Spleen (tissue), 11 donors: ENCODE measurements around the gene SIGLEC9. TPM values are rescaled to one million over a fixed set of nuclear protein-coding genes. Genes with fewer than 3 reads are reported as not detected.
A peak's percentile ranks its signal among the peaks of the same experiment; 100 is the strongest.

Experiments
- DNase-seq: peaks from one replicate; pipeline ENCODE4 v3.0.0-alpha.2; 2020
- H3K27ac ChIP-seq, 8 donors: fragments of 200-600 bp; sonication (generic) in 7 of 8; 1 replicate in 4 of 8; 2 replicates in 4 of 8; pipeline versions ENCODE4 v1.5.0 to v1.8.0; 2016 to 2021; ENCODE audit warnings: inconsistent platforms in 4 of 8, mild to moderate bottlenecking in 4 of 8, moderate library complexity in 1 of 8
- H3K27me3 ChIP-seq, 7 donors: fragments of 200-600 bp; sonication (generic) in 6 of 7; replicated peaks in 1 of 7; 1 replicate in 4 of 7; 2 replicates in 3 of 7; pipeline versions ENCODE4 v1.5.0 to v1.8.0; 2016 to 2021; ENCODE audit warnings: inconsistent platforms in 3 of 7, mild to moderate bottlenecking in 1 of 7
- H3K36me3 ChIP-seq, 6 donors: fragments of 200-600 bp; sonication (generic) in 5 of 6; 1 replicate in 4 of 6; 2 replicates in 2 of 6; pipeline versions ENCODE4 v1.5.0 to v1.8.0; 2016 to 2021; ENCODE audit warnings: inconsistent platforms in 2 of 6
- H3K4me1 ChIP-seq, 6 donors: fragments of 200-600 bp; sonication (generic) in 5 of 6; 1 replicate in 3 of 6; 2 replicates in 3 of 6; pipeline versions ENCODE4 v1.5.0 to v1.8.0; 2016 to 2021; ENCODE audit warnings: inconsistent platforms in 3 of 6
- H3K4me3 ChIP-seq, 8 donors: fragments of 200-600 bp; sonication (generic) in 7 of 8; 1 replicate in 4 of 8; 2 replicates in 4 of 8; pipeline versions ENCODE4 v1.5.0 to v1.8.0; 2016 to 2021; ENCODE audit warnings: inconsistent platforms in 4 of 8, mild to moderate bottlenecking in 4 of 8, moderate library complexity in 2 of 8
- H3K9me3 ChIP-seq, 8 donors: fragments of 200-600 bp; sonication (generic) in 7 of 8; 1 replicate in 4 of 8; 2 replicates in 4 of 8; pipeline versions ENCODE4 v1.5.0 to v1.8.0; 2016 to 2021; ENCODE audit warnings: inconsistent platforms in 4 of 8
- CTCF ChIP-seq, 11 experiments: fragments of 200-600 bp in 7 of 11; fragments of 450-650 bp in 4 of 11; sonication (generic) in 4 of 11; IDR thresholded peaks in 8 of 11; conservative IDR thresholded peaks in 3 of 11; 1 replicate in 7 of 11; 2 replicates in 4 of 11; pipeline versions ENCODE4 v1.4.0 to v1.8.0; 2016 to 2021; ENCODE audit warnings: antibody characterized with exemption in 11 of 11, inconsistent platforms in 4 of 11, mild to moderate bottlenecking in 1 of 11
- POLR2A ChIP-seq, 3 donors: fragments of 450-650 bp; IDR thresholded peaks; one replicate each; pipeline ENCODE4 v1.5.1; 2017; ENCODE audit warnings: antibody characterized with exemption in 3 of 3, mild to moderate bottlenecking in 1 of 3
- POLR2AphosphoS5 ChIP-seq, 3 donors: sonication (generic); formaldehyde crosslinking; IDR thresholded peaks; one replicate each; pipeline ENCODE4 v1.5.1; 2017; ENCODE audit warnings: antibody characterized with exemption in 3 of 3
- WGBS, 5 donors: extraction: QIAGEN DNeasy Blood & Tissue Kit in 3 of 5; methylation state at CpG; one replicate each; pipeline versions ENCODE4 v1.1.5 to v1.1.7; 2013 to 2018; 5-methylcytosine and 5-hydroxymethylcytosine counted together
- intact Hi-C: fragments of 100-400 bp; cut with DNase I; formaldehyde crosslinking; loops from one replicate; pipeline ENCODE4 v1.15.0; 2023; ENCODE audit warnings: low total_unique reads
- polyA plus RNA-seq, 3 donors: library from polyadenylated mRNA; stranded (reverse); fragments of 200-250 nt; gene quantifications; one replicate each; pipeline ENCODE4 v1.2.1, GENCODE V29; 2013
- total RNA-seq, 7 donors: library from RNA; depleted of rRNA in 3 of 7; stranded (reverse); fragments of >200 nt in 3 of 7; fragmentation: NEBNext Ultra II Directional in 4 of 7; extraction: Animal tissue kit (Norgen Biotek cat#: 25700) in 4 of 7; gene quantifications; one replicate each; pipeline versions ENCODE4 v1.1.0 to v1.2.1, GENCODE V29; 2016 to 2021
- donor health status: healthy with polysubstance abuse.
- donor health status: DM: no; HTN: no; CAD: no; lungs with moderate emphysema.
- donor health status: DM: no; HTN: no; CAD: no.
- donor health status: Bipolar disorder and iron deficiency.
- donor health status: healthy.
- donor health status: DM: no; HTN: no; CAD: no.
- donor health status: DM: yes; HTN: yes; CAD: no.

SIGLEC9 gene
- total and polyA plus RNA-seq, 10 donors, result 4.6 to 81.3 (median 37.8) TPM

- H3K27me3 ChIP-seq, result peaks cover 0 to 15% (median 0%) of the 10 kb centered on the region in 7 donors
- peaks cover 0 to 66% (median 8%) of the 10 kb centered on the region in 6 donors for H3K4me1 ChIP-seq
- H3K27ac ChIP-seq, result peak overlapping the region in 1 of 8 donors; percentile 87
- H3K36me3 ChIP-seq, result no peaks in the 10 kb centered on the region
- no peak overlapping the region for H3K4me3 ChIP-seq
- peak; percentile 74 for DNase-seq
- 64 to 84% (median 79%) methylated on average over 4 to 6 of the region's 6 CpGs for WGBS, 5 donors
- TF ChIP-seq CTCF (IDR thresholded peaks at IDR 0.05 in 8 of 11, conservative IDR thresholded peaks at IDR 0.05 in 3 of 11) (no peak), POLR2AphosphoS5 (IDR thresholded peaks at IDR 0.05) (no peak), POLR2A (IDR thresholded peaks at IDR 0.05) (no peak)
- intact Hi-C loops, result no loop called here
- no peaks in the 10 kb centered on the region for H3K9me3 ChIP-seq
These were observed 7.9 kb upstream of the SIGLEC9 start for GRCh38 chr19:51116736-51117286.

GRCh38 chr19:51119101-51119500 lies 5.6 kb upstream of the SIGLEC9 start:
- TF ChIP-seq CTCF (IDR thresholded peaks at IDR 0.05 in 8 of 11, conservative IDR thresholded peaks at IDR 0.05 in 3 of 11) (no peak), POLR2A (IDR thresholded peaks at IDR 0.05) (no peak), POLR2AphosphoS5 (IDR thresholded peaks at IDR 0.05) (no peak)
- peaks cover 0 to 14% (median 0%) of the 10 kb centered on the region in 7 donors for H3K27me3 ChIP-seq
- H3K4me3 ChIP-seq, result no peak overlapping the region
- no peak for DNase-seq
- 64 to 69% (median 66%) methylated on average over 4 of the region's 4 CpGs for WGBS, 5 donors
- intact Hi-C loops, result no loop called here
- H3K9me3 ChIP-seq, result no peaks in the 10 kb centered on the region
- H3K27ac ChIP-seq, result peak overlapping the region in 3 of 8 donors; percentile 91 to 97 (median 93)
- peaks cover 0 to 67% (median 26%) of the 10 kb centered on the region in 6 donors for H3K4me1 ChIP-seq
- H3K36me3 ChIP-seq, result no peaks in the 10 kb centered on the region

GRCh38 chr19:51119611-51120010 lies 5.1 kb upstream of the SIGLEC9 start:
- H3K4me3 ChIP-seq, result no peak overlapping the region
- no peaks in the 10 kb centered on the region for H3K36me3 ChIP-seq
- H3K4me1 ChIP-seq, result peaks cover 0 to 68% (median 29%) of the 10 kb centered on the region in 6 donors
- WGBS, 5 donors, result 61 to 76% (median 72%) methylated on average over 5 to 6 of the region's 6 CpGs
- H3K9me3 ChIP-seq, result no peaks in the 10 kb centered on the region
- intact Hi-C loops, result no loop called here
- TF ChIP-seq CTCF (IDR thresholded peaks at IDR 0.05 in 8 of 11, conservative IDR thresholded peaks at IDR 0.05 in 3 of 11) (no peak), POLR2A (IDR thresholded peaks at IDR 0.05) (no peak), POLR2AphosphoS5 (IDR thresholded peaks at IDR 0.05) (no peak)
- peaks cover 0 to 14% (median 0%) of the 10 kb centered on the region in 7 donors for H3K27me3 ChIP-seq
- peak; percentile 67 for DNase-seq
- H3K27ac ChIP-seq, result peak overlapping the region in 4 of 8 donors; percentile 90 to 97 (median 92)

- DNase-seq, result no peak
- no peak overlapping the region for H3K4me3 ChIP-seq
- 69 to 81% (median 77%) methylated on average over 6 of the region's 6 CpGs for WGBS, 5 donors
- H3K27me3 ChIP-seq, result peaks cover 0 to 13% (median 0%) of the 10 kb centered on the region in 7 donors
- H3K4me1 ChIP-seq, result peaks cover 0 to 68% (median 31%) of the 10 kb centered on the region in 6 donors
- peak overlapping the region in 6 of 8 donors; percentile 22 to 97 (median 90) for H3K27ac ChIP-seq
- TF ChIP-seq POLR2A (IDR thresholded peaks at IDR 0.05) (no peak), CTCF (IDR thresholded peaks at IDR 0.05 in 8 of 11, conservative IDR thresholded peaks at IDR 0.05 in 3 of 11) (no peak), POLR2AphosphoS5 (IDR thresholded peaks at IDR 0.05) (no peak)
- H3K9me3 ChIP-seq, result no peaks in the 10 kb centered on the region
- H3K36me3 ChIP-seq, result no peaks in the 10 kb centered on the region
- intact Hi-C loops, result no loop called here
These were observed 4.5 kb upstream of the SIGLEC9 start for GRCh38 chr19:51120160-51120559.
